ENCODE results near the gene DLX5. TPM values are rescaled to one million over a fixed set of nuclear protein-coding genes. Genes with fewer than 3 reads are reported as not detected.

Gene DLX5
- total RNA-seq, 1 donor from 2014 or later, result not detected

DNA sequence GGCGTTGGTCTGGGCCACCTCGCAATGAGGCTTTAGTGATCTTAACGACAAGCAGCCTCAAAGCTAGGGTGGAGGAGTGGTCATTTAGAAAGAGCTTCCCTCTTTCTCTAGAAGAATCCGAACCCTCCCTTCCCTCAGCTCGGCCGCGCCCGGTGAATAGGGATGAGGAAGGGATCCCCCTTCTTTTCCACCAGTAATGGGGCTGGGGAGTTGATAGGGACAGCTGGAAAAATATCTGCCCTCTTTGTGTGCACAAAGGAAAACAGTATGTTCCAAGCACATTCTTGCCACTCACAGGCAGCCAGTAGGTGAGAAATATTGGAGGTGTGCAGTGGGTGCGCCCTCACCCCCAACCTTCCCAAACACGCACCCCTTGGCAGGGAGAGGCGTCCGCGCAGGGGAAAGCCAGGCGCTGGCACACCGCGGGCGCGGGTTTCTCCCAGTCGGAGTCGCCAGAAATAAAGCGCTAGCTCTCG, 6.5 kb downstream of the DLX5 start:
- Histone ChIP-seq H3K36me3 (ENCODE audit: control insufficient read depth, insufficient read depth, low read length) (no peaks in the 10 kb centered on the region), H3K27me3 (ENCODE audit: control insufficient read depth, insufficient read depth, low read length) (peaks cover 95% of the 10 kb centered on the region), H3K4me3 (ENCODE audit: low read depth, low read length) (no peak overlapping the region)
- DNase-seq (ENCODE audit: low read depth), result no peak
- TF ChIP-seq, protein P1, sequence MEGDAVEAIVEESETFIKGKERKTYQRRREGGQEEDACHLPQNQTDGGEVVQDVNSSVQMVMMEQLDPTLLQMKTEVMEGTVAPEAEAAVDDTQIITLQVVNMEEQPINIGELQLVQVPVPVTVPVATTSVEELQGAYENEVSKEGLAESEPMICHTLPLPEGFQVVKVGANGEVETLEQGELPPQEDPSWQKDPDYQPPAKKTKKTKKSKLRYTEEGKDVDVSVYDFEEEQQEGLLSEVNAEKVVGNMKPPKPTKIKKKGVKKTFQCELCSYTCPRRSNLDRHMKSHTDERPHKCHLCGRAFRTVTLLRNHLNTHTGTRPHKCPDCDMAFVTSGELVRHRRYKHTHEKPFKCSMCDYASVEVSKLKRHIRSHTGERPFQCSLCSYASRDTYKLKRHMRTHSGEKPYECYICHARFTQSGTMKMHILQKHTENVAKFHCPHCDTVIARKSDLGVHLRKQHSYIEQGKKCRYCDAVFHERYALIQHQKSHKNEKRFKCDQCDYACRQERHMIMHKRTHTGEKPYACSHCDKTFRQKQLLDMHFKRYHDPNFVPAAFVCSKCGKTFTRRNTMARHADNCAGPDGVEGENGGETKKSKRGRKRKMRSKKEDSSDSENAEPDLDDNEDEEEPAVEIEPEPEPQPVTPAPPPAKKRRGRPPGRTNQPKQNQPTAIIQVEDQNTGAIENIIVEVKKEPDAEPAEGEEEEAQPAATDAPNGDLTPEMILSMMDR (IDR thresholded peaks at IDR 0.05; ENCODE audit: insufficient read depth, low read length, poor library complexity, severe bottlenecking), result no peak

- no peak for DNase-seq (ENCODE audit: low read depth)
- H3K36me3 ChIP-seq (ENCODE audit: control insufficient read depth, insufficient read depth, low read length), result no peaks in the 10 kb centered on the region
- TF ChIP-seq, protein P1 (IDR thresholded peaks at IDR 0.05; ENCODE audit: insufficient read depth, low read length, poor library complexity, severe bottlenecking), result no peak
- no peak overlapping the region for H3K4me3 ChIP-seq (ENCODE audit: low read depth, low read length)
- H3K27me3 ChIP-seq (ENCODE audit: control insufficient read depth, insufficient read depth, low read length), result peaks cover 95% of the 10 kb centered on the region
These were observed 7.2 kb downstream of the DLX5 start for GRCh38 chr7:97017192-97018125.

- peaks cover 95% of the 10 kb centered on the region for H3K27me3 ChIP-seq (ENCODE audit: control insufficient read depth, insufficient read depth, low read length)
- DNase-seq (ENCODE audit: low read depth), result no peak
- no peaks in the 10 kb centered on the region for H3K36me3 ChIP-seq (ENCODE audit: control insufficient read depth, insufficient read depth, low read length)
- TF ChIP-seq, protein P1 (IDR thresholded peaks at IDR 0.05; ENCODE audit: insufficient read depth, low read length, poor library complexity, severe bottlenecking), result no peak
- H3K4me3 ChIP-seq (ENCODE audit: low read depth, low read length), result no peak overlapping the region
These were observed 8.0 kb downstream of the DLX5 start for GRCh38 chr7:97016381-97017191.

DNA sequence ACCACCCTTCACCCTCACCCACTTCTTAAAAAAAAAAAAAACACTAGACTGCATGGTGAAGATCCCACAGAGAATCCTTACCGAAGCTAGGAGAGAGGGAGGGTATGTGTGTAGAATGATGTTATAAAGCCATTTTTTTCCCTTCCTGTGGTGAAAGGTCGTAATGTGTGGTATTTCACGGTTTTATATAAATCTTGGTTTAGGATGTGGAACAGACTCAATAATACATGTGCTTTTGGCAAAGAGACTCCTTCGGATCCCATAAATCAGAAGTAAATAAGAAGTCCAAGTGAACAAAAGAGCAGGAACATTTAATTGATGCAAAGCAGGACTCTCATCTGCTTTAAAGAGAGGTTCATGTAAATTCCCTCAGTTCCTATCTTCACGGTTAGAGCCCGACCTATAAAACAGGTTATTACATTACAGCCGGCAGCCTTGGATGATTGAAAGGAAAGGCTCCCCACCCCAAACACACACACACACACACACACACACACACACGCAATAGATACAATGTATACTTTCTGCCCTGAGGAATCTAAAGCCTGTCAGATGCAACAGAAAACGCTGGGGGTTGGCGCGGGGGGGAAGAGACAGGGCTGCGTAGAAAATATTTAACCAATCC, 8.8 kb downstream of the DLX5 start:
- DNase-seq (ENCODE audit: low read depth), result no peak
- TF ChIP-seq, protein P1 (IDR thresholded peaks at IDR 0.05; ENCODE audit: insufficient read depth, low read length, poor library complexity, severe bottlenecking), result no peak
- peaks cover 93% of the 10 kb centered on the region for H3K27me3 ChIP-seq (ENCODE audit: control insufficient read depth, insufficient read depth, low read length)
- no peaks in the 10 kb centered on the region for H3K36me3 ChIP-seq (ENCODE audit: control insufficient read depth, insufficient read depth, low read length)
- no peak overlapping the region for H3K4me3 ChIP-seq (ENCODE audit: low read depth, low read length)

GRCh38 chr7:97015279-97015678, 9.4 kb downstream of the DLX5 start:
- TF ChIP-seq, protein P1 (IDR thresholded peaks at IDR 0.05; ENCODE audit: insufficient read depth, low read length, poor library complexity, severe bottlenecking), result no peak

More at GRCh38 chr7:97015279-97015678, 9.4 kb downstream of the DLX5 start:
- H3K4me3 ChIP-seq (ENCODE audit: low read depth, low read length), result no peak overlapping the region
- peaks cover 90% of the 10 kb centered on the region for H3K27me3 ChIP-seq (ENCODE audit: control insufficient read depth, insufficient read depth, low read length)
- H3K36me3 ChIP-seq (ENCODE audit: control insufficient read depth, insufficient read depth, low read length), result no peaks in the 10 kb centered on the region
- DNase-seq (ENCODE audit: low read depth), result no peak
